ENCODE results near the gene DGCR6L. TPM values are rescaled to one million over a fixed set of nuclear protein-coding genes. Genes with fewer than 3 reads are reported as not detected.

Gene DGCR6L
- total RNA-seq, 1 experiment from 2014 or later, result 50.7 TPM

- Histone ChIP-seq H3K27ac (ENCODE audit: low read depth, low read length, poor library complexity, severe bottlenecking) (no peak overlapping the region), H3K4me1 (ENCODE audit: insufficient read depth, low read length, poor library complexity, severe bottlenecking) (no peaks in the 10 kb centered on the region), H3K4me3 (ENCODE audit: low read depth, low read length, poor library complexity, severe bottlenecking) (no peak overlapping the region), H3K9me3 (ENCODE audit: low read depth, low read length, poor library complexity, severe bottlenecking) (no peaks in the 10 kb centered on the region), H3K36me3 (ENCODE audit: insufficient read depth, low read length, poor library complexity, severe bottlenecking) (no peaks in the 10 kb centered on the region), H3K27me3 (replicated peaks; ENCODE audit: insufficient read depth, low read depth, low read length, poor library complexity) (no peaks in the 10 kb centered on the region)
- TF ChIP-seq CTCF (conservative IDR thresholded peaks at IDR 0.05; ENCODE audit: low read depth, low read length) (no peak), EZH2 (IDR thresholded peaks at IDR 0.05; ENCODE audit: borderline replicate concordance, low read depth, low read length, poor library complexity, severe bottlenecking) (no peak)
- no TSS peak for BruUV-seq (replicated peaks)
- ChIA-PET POLR2A (ENCODE audit: low non-redundant PET) (no interaction called here), CTCF (no interaction called here)
- intact Hi-C loops (cut with micrococcal nuclease; ENCODE audit: unreplicated experiment), result loop anchor here (10.0 kb wide), 1 partner anchor 322 kb away; no protein-coding TSS in a partner anchor
- DNase-seq (ENCODE audit: low spot score), result no peak
These were observed 23.3 kb downstream of the DGCR6L start for GRCh38 chr22:20296598-20296997.

DNA sequence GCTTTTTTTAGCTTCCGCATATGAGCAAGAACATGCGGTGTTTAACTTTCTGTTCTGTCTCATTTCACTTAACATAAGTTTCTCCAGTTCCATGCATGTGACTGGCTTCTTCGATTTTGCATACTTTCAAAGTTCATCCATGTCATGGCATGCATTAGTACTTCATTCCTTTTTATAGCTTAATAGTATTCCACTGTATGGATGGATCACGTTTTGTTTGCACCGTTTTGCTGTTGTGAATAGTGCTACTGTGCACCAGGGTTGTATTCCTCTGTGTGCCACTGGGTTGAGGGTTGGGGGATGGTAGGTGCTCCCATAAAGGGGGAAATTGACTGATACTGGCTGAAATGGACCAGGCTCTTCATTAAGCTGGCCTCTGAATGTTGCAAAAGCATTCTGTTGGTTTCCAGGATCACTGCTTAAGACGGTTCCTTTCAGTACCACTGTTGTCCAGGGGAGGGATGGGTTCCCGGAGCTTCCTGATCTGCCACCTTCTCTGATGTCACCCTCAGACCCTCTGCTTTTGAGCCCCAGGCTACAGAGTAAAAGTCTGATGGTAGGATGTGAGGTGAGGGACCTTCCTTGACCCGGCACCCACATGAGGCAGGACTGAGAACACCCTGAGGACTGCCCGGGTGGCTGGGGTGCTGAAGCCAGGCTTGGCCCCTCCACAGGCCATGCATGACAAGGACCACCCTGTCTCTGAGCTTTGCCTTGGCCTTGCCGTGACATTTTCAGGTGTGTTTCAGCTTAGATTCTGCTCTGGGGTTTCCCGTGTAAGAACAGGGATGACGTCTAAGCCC, 24.4 kb downstream of the DGCR6L start:
- ChIA-PET CTCF (no interaction called here), POLR2A (ENCODE audit: low non-redundant PET) (no interaction called here)
- no TSS peak for BruUV-seq (replicated peaks)
- H3K4me1 ChIP-seq (ENCODE audit: insufficient read depth, low read length, poor library complexity, severe bottlenecking), result no peaks in the 10 kb centered on the region
- H3K4me3 ChIP-seq (ENCODE audit: low read depth, low read length, poor library complexity, severe bottlenecking), result no peak overlapping the region
- no peak for DNase-seq (ENCODE audit: low spot score)
- H3K27me3 ChIP-seq (replicated peaks; ENCODE audit: insufficient read depth, low read depth, low read length, poor library complexity), result no peaks in the 10 kb centered on the region
- H3K27ac ChIP-seq (ENCODE audit: low read depth, low read length, poor library complexity, severe bottlenecking), result no peak overlapping the region
- TF ChIP-seq CTCF (conservative IDR thresholded peaks at IDR 0.05; ENCODE audit: low read depth, low read length), result no peak
- TF ChIP-seq EZH2 (IDR thresholded peaks at IDR 0.05; ENCODE audit: borderline replicate concordance, low read depth, low read length, poor library complexity, severe bottlenecking), result no peak
- intact Hi-C loops (cut with micrococcal nuclease; ENCODE audit: unreplicated experiment), result loop anchor here (10.0 kb wide), 1 partner anchor 321 kb away; no protein-coding TSS in a partner anchor
- no peaks in the 10 kb centered on the region for H3K9me3 ChIP-seq (ENCODE audit: low read depth, low read length, poor library complexity, severe bottlenecking)
- no peaks in the 10 kb centered on the region for H3K36me3 ChIP-seq (ENCODE audit: insufficient read depth, low read length, poor library complexity, severe bottlenecking)

DNA sequence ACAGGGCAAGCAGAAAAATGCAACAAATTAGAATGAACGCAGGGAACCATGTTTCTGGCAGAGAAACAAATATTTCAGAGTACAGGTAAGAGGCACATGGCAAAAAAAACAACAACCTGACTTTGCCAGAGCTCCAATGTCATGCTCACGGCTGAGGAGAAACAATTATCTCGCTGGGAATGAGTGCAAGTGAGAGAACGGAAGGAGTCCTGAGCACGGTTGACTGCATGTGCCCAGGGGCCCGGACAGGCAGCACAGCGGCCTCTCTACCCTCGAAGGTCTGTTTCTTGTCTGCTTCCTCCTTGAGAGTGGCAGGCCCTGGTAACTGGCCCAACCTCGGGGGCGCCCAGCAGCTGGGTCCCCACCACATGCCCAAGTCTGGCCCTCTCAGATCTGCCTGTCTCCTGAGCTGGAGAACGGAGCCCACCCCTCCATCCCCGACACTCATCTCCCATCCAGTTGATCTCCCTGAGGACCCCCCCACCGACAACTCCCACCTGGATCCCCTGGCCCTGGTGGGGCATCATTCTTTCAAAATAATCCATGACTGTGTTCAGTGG, 27.1 kb downstream of the DGCR6L start:
- CTCF ChIA-PET, result no interaction called here

More for the DNA sequence above, 27.1 kb downstream of the DGCR6L start:
- H3K27ac ChIP-seq (ENCODE audit: low read depth, low read length, poor library complexity, severe bottlenecking), result no peak overlapping the region
- POLR2A ChIA-PET (ENCODE audit: low non-redundant PET), result no interaction called here
- no peaks in the 10 kb centered on the region for H3K9me3 ChIP-seq (ENCODE audit: low read depth, low read length, poor library complexity, severe bottlenecking)
- H3K4me1 ChIP-seq (ENCODE audit: insufficient read depth, low read length, poor library complexity, severe bottlenecking), result no peaks in the 10 kb centered on the region
- no peak overlapping the region for H3K4me3 ChIP-seq (ENCODE audit: low read depth, low read length, poor library complexity, severe bottlenecking)
- no peak for DNase-seq (ENCODE audit: low spot score)
- H3K36me3 ChIP-seq (ENCODE audit: insufficient read depth, low read length, poor library complexity, severe bottlenecking), result no peaks in the 10 kb centered on the region
- BruUV-seq (replicated peaks), result no TSS peak
- TF ChIP-seq CTCF (conservative IDR thresholded peaks at IDR 0.05; ENCODE audit: low read depth, low read length) (no peak), EZH2 (IDR thresholded peaks at IDR 0.05; ENCODE audit: borderline replicate concordance, low read depth, low read length, poor library complexity, severe bottlenecking) (no peak)
- H3K27me3 ChIP-seq (replicated peaks; ENCODE audit: insufficient read depth, low read depth, low read length, poor library complexity), result no peaks in the 10 kb centered on the region
- intact Hi-C loops (cut with micrococcal nuclease; ENCODE audit: unreplicated experiment), result loop anchor here (10.0 kb wide), 1 partner anchor 318 kb away; no protein-coding TSS in a partner anchor

Data from A673 (cell line).